Hepatocyte (in vitro differentiated cells): ENCODE measurements around the gene FGGY. TPM values are rescaled to one million over a fixed set of nuclear protein-coding genes. Genes with fewer than 3 reads are reported as not detected.

Experiments used
- DNase-seq: peaks from one replicate; pipeline ENCODE4 v3.0.0-alpha.2; 2016; ENCODE audit warnings: low spot score
- H2AFZ ChIP-seq: fragments of 200-600 bp; sonication (generic); 2 replicates; pipeline ENCODE4 v1.6.0; 2016; ENCODE audit warnings: antibody characterized with exemption, mild to moderate bottlenecking
- H3K27ac ChIP-seq: fragments of 200-600 bp; sonication (generic); 2 replicates; pipeline ENCODE4 v1.5.1; 2016; ENCODE audit warnings: mild to moderate bottlenecking
- H3K27me3 ChIP-seq: fragments of 200-600 bp; sonication (generic); 2 replicates; pipeline ENCODE4 v1.6.1; 2016
- H3K36me3 ChIP-seq: fragments of 200-600 bp; sonication (generic); replicated peaks from 2 replicates; pipeline ENCODE4 v1.5.1; 2016; ENCODE audit warnings: low read depth; ENCODE audit not compliant: insufficient read depth
- H3K4me1 ChIP-seq: fragments of 200-600 bp; sonication (generic); 2 replicates; pipeline ENCODE4 v1.5.1; 2016; ENCODE audit warnings: mild to moderate bottlenecking, moderate library complexity; ENCODE audit not compliant: insufficient read depth
- H3K4me2 ChIP-seq: fragments of 200-600 bp; sonication (generic); 2 replicates; pipeline ENCODE4 v1.6.0; 2016
- H3K4me3 ChIP-seq: fragments of 200-600 bp; sonication (generic); 2 replicates; pipeline ENCODE4 v1.5.1; 2016; ENCODE audit warnings: mild to moderate bottlenecking
- H3K79me2 ChIP-seq: fragments of 200-600 bp; sonication (generic); 2 replicates; pipeline ENCODE4 v1.6.0; 2017; ENCODE audit warnings: mild to moderate bottlenecking
- H3K9me2 ChIP-seq: fragments of 200-600 bp; sonication (generic); replicated peaks from 2 replicates; pipeline ENCODE4 v1.6.0; 2017; ENCODE audit warnings: mild to moderate bottlenecking; ENCODE audit not compliant: insufficient read depth
- H3K9me3 ChIP-seq: fragments of 200-600 bp; sonication (generic); 2 replicates; pipeline ENCODE4 v1.5.1; 2016; ENCODE audit warnings: low read depth, mild to moderate bottlenecking
- H4K20me1 ChIP-seq: fragments of 200-600 bp; sonication (generic); 2 replicates; pipeline ENCODE4 v1.6.0; 2016; ENCODE audit warnings: mild to moderate bottlenecking; ENCODE audit not compliant: insufficient read depth, poor library complexity, severe bottlenecking
- CTCF ChIP-seq: fragments of 200-600 bp; sonication (generic); IDR thresholded peaks from 2 replicates; pipeline ENCODE4 v1.5.1; 2016; ENCODE audit warnings: antibody characterized with exemption, mild to moderate bottlenecking; ENCODE audit not compliant: poor library complexity
- EZH2 ChIP-seq: fragments of 200-600 bp; sonication (generic); IDR thresholded peaks from 2 replicates; pipeline ENCODE4 v1.6.1; 2016; ENCODE audit warnings: antibody characterized with exemption, mild to moderate bottlenecking, borderline replicate concordance
- EZH2phosphoT487 ChIP-seq: fragments of 200-600 bp; sonication (generic); IDR thresholded peaks from one replicate; pipeline ENCODE4 v1.6.1; 2018; ENCODE audit warnings: antibody characterized with exemption, mild to moderate bottlenecking, low read depth, moderate library complexity; ENCODE audit not compliant: unreplicated experiment, severe bottlenecking
- WGBS: methylation state at CpG from one replicate; pipeline ENCODE4 v1.1.6; 2016; ENCODE audit warnings: low lambda C conversion rate; ENCODE audit errors: missing lambda C conversion rate; 5-methylcytosine and 5-hydroxymethylcytosine counted together
- polyA plus RNA-seq: library from polyadenylated mRNA; unstranded; fragments of >200 nt; fragmentation: Nextera tagmentation; extraction: Ambion mirVana; gene quantifications from 2 replicates; pipeline ENCODE4 v1.2.1, GENCODE V29; 2016
- total RNA-seq: library from RNA; depleted of rRNA; stranded (reverse); fragments of >200 nt; gene quantifications from 2 replicates; pipeline ENCODE4 v1.2.3, GENCODE V29; 2014

The FGGY gene
- total and polyA plus RNA-seq, 2 experiments from 2014 or later, result 18.0 to 20.6 TPM

GRCh38 chr1:59379371-59379728 is 82.5 kb downstream of the FGGY start:
- no peaks in the 10 kb centered on the region for H3K79me2 ChIP-seq

GRCh38 chr1:59383963-59384362 is 87.1 kb downstream of the FGGY start:
- H3K79me2 ChIP-seq, result no peaks in the 10 kb centered on the region
- H3K36me3 ChIP-seq, result no peaks in the 10 kb centered on the region
- no peak overlapping the region for H2AFZ ChIP-seq
- H3K9me3 ChIP-seq, result peaks cover 3% of the 10 kb centered on the region
- TF ChIP-seq CTCF (no peak), EZH2phosphoT487 (no peak)
- no peak for DNase-seq
- no peaks in the 10 kb centered on the region for H3K27me3 ChIP-seq
- 45% methylated on average over 3 of the region's 3 CpGs for WGBS
- H4K20me1 ChIP-seq, result no peaks in the 10 kb centered on the region
- H3K27ac ChIP-seq, result no peak overlapping the region
- no peak overlapping the region for H3K4me3 ChIP-seq
- H3K9me2 ChIP-seq, result no peaks in the 10 kb centered on the region
- no peak overlapping the region for H3K4me2 ChIP-seq
- H3K4me1 ChIP-seq, result no peaks in the 10 kb centered on the region

More at GRCh38 chr1:59379371-59379728, 82.5 kb downstream of the FGGY start:
- Histone ChIP-seq H3K9me2 (no peaks in the 10 kb centered on the region), H3K27ac (no peak overlapping the region), H3K27me3 (no peaks in the 10 kb centered on the region), H3K4me1 (no peaks in the 10 kb centered on the region), H4K20me1 (no peaks in the 10 kb centered on the region), H2AFZ (no peak overlapping the region), H3K9me3 (peaks cover 3% of the 10 kb centered on the region), H3K4me3 (no peak overlapping the region), H3K4me2 (no peak overlapping the region), H3K36me3 (no peaks in the 10 kb centered on the region)
- no peak for TF ChIP-seq CTCF
- TF ChIP-seq EZH2, result no peak
- TF ChIP-seq EZH2phosphoT487, result no peak
- DNase-seq, result no peak

GRCh38 chr1:59384443-59384842 is 87.5 kb downstream of the FGGY start:
- Histone ChIP-seq H3K79me2 (no peaks in the 10 kb centered on the region), H3K9me3 (peaks cover 3% of the 10 kb centered on the region), H3K4me3 (no peak overlapping the region), H3K4me1 (no peaks in the 10 kb centered on the region), H4K20me1 (no peaks in the 10 kb centered on the region), H3K27ac (peak overlapping the region; percentile 1), H3K36me3 (no peaks in the 10 kb centered on the region), H2AFZ (no peak overlapping the region), H3K27me3 (no peaks in the 10 kb centered on the region), H3K4me2 (no peak overlapping the region), H3K9me2 (no peaks in the 10 kb centered on the region)
- no peak for DNase-seq
- TF ChIP-seq EZH2phosphoT487, result no peak
- TF ChIP-seq CTCF, result no peak
- no peak for TF ChIP-seq EZH2
- WGBS, result 45% methylated on average over 1 of the region's 1 CpG

- no peak for DNase-seq
- no peaks in the 10 kb centered on the region for H3K9me2 ChIP-seq
- H3K79me2 ChIP-seq, result no peaks in the 10 kb centered on the region
- H2AFZ ChIP-seq, result no peak overlapping the region
- peaks cover 12% of the 10 kb centered on the region for H3K4me1 ChIP-seq
- TF ChIP-seq CTCF (no peak), EZH2phosphoT487 (no peak), EZH2 (no peak)
- no peak overlapping the region for H3K27ac ChIP-seq
- H3K27me3 ChIP-seq, result no peaks in the 10 kb centered on the region
- no peak overlapping the region for H3K4me3 ChIP-seq
- H4K20me1 ChIP-seq, result no peaks in the 10 kb centered on the region
- 81% methylated on average over 3 of the region's 3 CpGs for WGBS
- H3K4me2 ChIP-seq, result no peak overlapping the region
- H3K9me3 ChIP-seq, result no peaks in the 10 kb centered on the region
- H3K36me3 ChIP-seq, result no peaks in the 10 kb centered on the region
Measured at GRCh38 chr1:59388191-59388590, 91.3 kb downstream of the FGGY start.
